CD4-positive, alpha-beta T cell (primary cell): Measurements from ENCODE around the gene NNMT. TPM values are rescaled to one million over a fixed set of nuclear protein-coding genes. Genes with fewer than 3 reads are reported as not detected.

Experiments used
- ATAC-seq: fragments of 200-7000 bp; cut with Tn5 transposase; one replicate; pipeline ENCODE4 v1.10.0; 2022; ENCODE audit warnings: mild to moderate bottlenecking; ENCODE audit not compliant: poor library complexity
- CTCF ChIA-PET: fragments of 350-600 bp; sonication (Branson Sonifier 250); formaldehyde crosslinking; loops from one replicate; lab custom pipeline; 2021; ENCODE audit warnings: antibody characterized with exemption, inconsistent platforms; lab: Charles Lee
- POLR2A ChIA-PET: fragments of 350-600 bp; sonication (Branson Sonifier 250); formaldehyde crosslinking; loops from one replicate; lab custom pipeline; 2021; ENCODE audit warnings: antibody characterized with exemption, inconsistent platforms; lab: Charles Lee
- DNase-seq, 14 experiments: peaks; one replicate each; pipeline ENCODE4 v3.0.0-alpha.2; 2013 to 2020; ENCODE audit warnings: mixed read lengths in 2 of 14
- H3K27ac ChIP-seq, 2 donors: one replicate each; pipeline versions ENCODE4 v1.5.1 to v1.7.0; 2013; ENCODE audit warnings: low read length in 2 of 2, low read depth in 1 of 2, mild to moderate bottlenecking in 1 of 2
- H3K27me3 ChIP-seq, 2 experiments: 1 replicate in 1 of 2; 2 replicates in 1 of 2; pipeline versions ENCODE4 v1.6.1 to v1.7.0; 2013; ENCODE audit warnings: low read length in 2 of 2, control low read depth in 1 of 2, mild to moderate bottlenecking in 1 of 2, moderate library complexity in 1 of 2; ENCODE audit not compliant: insufficient read depth in 2 of 2, control insufficient read depth in 1 of 2
- H3K36me3 ChIP-seq: one replicate; pipeline ENCODE4 v1.6.1; 2013; ENCODE audit warnings: low read length, control low read depth; ENCODE audit not compliant: insufficient read depth
- H3K4me1 ChIP-seq: one replicate; pipeline ENCODE4 v1.6.1; 2013; ENCODE audit warnings: low read length, control low read depth; ENCODE audit not compliant: insufficient read depth
- H3K4me3 ChIP-seq: one replicate; pipeline ENCODE4 v1.5.1; 2013; ENCODE audit warnings: mild to moderate bottlenecking, low read length, moderate library complexity
- H3K9me3 ChIP-seq, 2 experiments: 1 replicate in 1 of 2; 2 replicates in 1 of 2; pipeline versions ENCODE4 v1.6.1 to v1.7.0; 2013; ENCODE audit warnings: low read length in 2 of 2, mild to moderate bottlenecking in 2 of 2, control low read depth in 1 of 2, moderate library complexity in 1 of 2; ENCODE audit not compliant: control insufficient read depth in 1 of 2, insufficient read depth in 1 of 2
- H3K27ac Mint-ChIP-seq: one replicate; pipeline ENCODE4 v1.8.0; 2020; ENCODE audit warnings: mixed read lengths
- H3K27me3 Mint-ChIP-seq: one replicate; pipeline ENCODE4 v1.8.0; 2021; ENCODE audit warnings: mixed read lengths
- H3K36me3 Mint-ChIP-seq: one replicate; pipeline ENCODE4 v1.8.0; 2021; ENCODE audit warnings: low read depth, mixed read lengths
- H3K4me1 Mint-ChIP-seq: one replicate; pipeline ENCODE4 v1.8.0; 2021; ENCODE audit warnings: low read depth, mixed read lengths
- H3K4me3 Mint-ChIP-seq: one replicate; pipeline ENCODE4 v1.8.0; 2020; ENCODE audit warnings: mild to moderate bottlenecking, mixed read lengths
- H3K9me3 Mint-ChIP-seq: one replicate; pipeline ENCODE4 v1.8.0; 2020; ENCODE audit warnings: mixed read lengths
- CTCF ChIP-seq: fragments of 200-600 bp; IDR thresholded peaks from one replicate; pipeline ENCODE4 v1.8.0; 2022; ENCODE audit warnings: antibody characterized with exemption, mild to moderate bottlenecking
- intact Hi-C, 2 experiments: fragments of 100-400 bp; cut with DNase I in 1 of 2; cut with micrococcal nuclease in 1 of 2; formaldehyde crosslinking; loops; one replicate each; pipeline versions ENCODE4 v1.15.1 to v1.9.0; 2023 to 2025; cut with DNase I, micrococcal nuclease
- total RNA-seq, 174 experiments: library from RNA in 2 of 174; stranded (reverse) in 2 of 174; gene quantifications; one replicate each; pipeline ENCODE4 v1.2.3 and lab custom pipeline; 2021 to 2026

The NNMT gene
- total RNA-seq, 2 experiments from 2014 or later: not detected

- TF ChIP-seq CTCF: no peak
- Histone ChIP-seq H3K36me3 (no peaks in the 10 kb centered on the region), H3K4me3 (no peak overlapping the region), H3K9me3 (no peaks in the 10 kb centered on the region), H3K27me3 (no peaks in the 10 kb centered on the region), H3K4me1 (no peaks in the 10 kb centered on the region), H3K27ac (no peak overlapping the region)
- ATAC-seq (no peak), DNase-seq (no peak)
- H3K4me1 Mint-ChIP-seq: no peaks in the 10 kb centered on the region
- intact Hi-C loops: loop anchor here in 1 of 2 experiments (5.0 kb wide), 1 partner anchor 44 kb away; no protein-coding TSS in a partner anchor
- POLR2A ChIA-PET: no interaction called here
- CTCF ChIA-PET: no interaction called here
- H3K27me3 Mint-ChIP-seq: no peaks in the 10 kb centered on the region
- H3K9me3 Mint-ChIP-seq: no peaks in the 10 kb centered on the region
- H3K36me3 Mint-ChIP-seq: no peaks in the 10 kb centered on the region
- H3K4me3 Mint-ChIP-seq: no peak overlapping the region
- H3K27ac Mint-ChIP-seq: no peak overlapping the region
Observed at GRCh38 chr11:114250993-114251814, 45.0 kb upstream of the NNMT start.

GRCh38 chr11:114251815-114252337, 44.3 kb upstream of the NNMT start:
- Histone ChIP-seq H3K4me1 (no peaks in the 10 kb centered on the region), H3K4me3 (no peak overlapping the region), H3K27ac (no peak overlapping the region), H3K36me3 (no peaks in the 10 kb centered on the region), H3K9me3 (no peaks in the 10 kb centered on the region), H3K27me3 (no peaks in the 10 kb centered on the region)
- CTCF ChIA-PET: no interaction called here
- Mint-ChIP-seq H3K9me3 (no peaks in the 10 kb centered on the region), H3K27ac (no peak overlapping the region), H3K27me3 (no peaks in the 10 kb centered on the region), H3K36me3 (no peaks in the 10 kb centered on the region), H3K4me3 (no peak overlapping the region), H3K4me1 (no peaks in the 10 kb centered on the region)
- no peak for TF ChIP-seq CTCF
- intact Hi-C loops: loop anchor here in 1 of 2 experiments (5.0 kb wide), 1 partner anchor 45 kb away; no protein-coding TSS in a partner anchor
- POLR2A ChIA-PET: no interaction called here
- ATAC-seq: no peak
- no peak for DNase-seq

- H3K36me3 Mint-ChIP-seq: no peaks in the 10 kb centered on the region
- no peaks in the 10 kb centered on the region for H3K9me3 Mint-ChIP-seq
- ChIA-PET CTCF (interaction anchor here (0.6 kb wide), 1 partner anchor 365 kb away, joined by 3 read pairs; no protein-coding TSS in a partner anchor), POLR2A (no interaction called here)
- no peak for TF ChIP-seq CTCF
- no peaks in the 10 kb centered on the region for H3K4me1 ChIP-seq
- intact Hi-C loops: loop anchor here in 1 of 2 experiments (5.0 kb wide), 1 partner anchor 45 kb away; no protein-coding TSS in a partner anchor
- H3K36me3 ChIP-seq: no peaks in the 10 kb centered on the region
- no peak overlapping the region for H3K4me3 ChIP-seq
- ATAC-seq (no peak), DNase-seq (no peak)
- no peaks in the 10 kb centered on the region for H3K9me3 ChIP-seq
- no peaks in the 10 kb centered on the region for H3K27me3 Mint-ChIP-seq
- no peaks in the 10 kb centered on the region for H3K27me3 ChIP-seq
- no peaks in the 10 kb centered on the region for H3K4me1 Mint-ChIP-seq
- no peak overlapping the region for H3K4me3 Mint-ChIP-seq
- no peak overlapping the region for H3K27ac Mint-ChIP-seq
- H3K27ac ChIP-seq: no peak overlapping the region
Observed at GRCh38 chr11:114252767-114253166, 43.4 kb upstream of the NNMT start.
